A673 (cell line): ENCODE data around the gene AKR7A2.

ENCODE experiments used
- EZH2 ChIP-seq: fragments of 200-600 bp; sonication (generic); IDR thresholded peaks from 2 replicates; pipeline ENCODE4 v1.6.1; 2017; ENCODE audit warnings: borderline replicate concordance, low read depth, mild to moderate bottlenecking, mixed read lengths, antibody characterized with exemption, low read length; ENCODE audit not compliant: poor library complexity, severe bottlenecking
- TF ChIP-seq, protein P1 (sequence below): fragments of 300-800, 200-600 bp; sonication (generic); conservative IDR thresholded peaks from 2 replicates; pipeline ENCODE4 v1.5.1; 2017; ENCODE audit warnings: low read depth, mild to moderate bottlenecking, antibody characterized with exemption, low read length, moderate library complexity, mixed read lengths

DNA sequence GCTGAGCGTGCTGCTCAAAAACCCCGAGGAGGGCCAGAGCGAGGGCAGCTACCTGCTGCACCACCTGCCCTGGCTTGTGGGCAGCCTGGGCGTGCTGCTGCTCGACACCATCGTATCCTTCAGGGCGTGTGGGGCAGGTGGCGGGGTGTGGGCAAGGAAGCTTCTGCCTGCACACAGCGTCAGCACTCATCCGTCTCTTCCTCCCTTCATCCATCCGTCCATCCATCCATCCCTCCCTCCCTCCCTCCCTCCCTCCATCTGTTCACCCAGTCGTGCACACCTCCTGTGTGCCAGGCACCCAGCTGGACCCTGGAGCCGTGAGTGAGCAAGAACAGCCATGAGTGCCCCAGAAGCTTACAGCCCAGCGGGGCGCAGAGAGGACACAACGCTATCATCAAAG, 15.4 kb upstream of the AKR7A2 start:
- TF ChIP-seq, protein P1, sequence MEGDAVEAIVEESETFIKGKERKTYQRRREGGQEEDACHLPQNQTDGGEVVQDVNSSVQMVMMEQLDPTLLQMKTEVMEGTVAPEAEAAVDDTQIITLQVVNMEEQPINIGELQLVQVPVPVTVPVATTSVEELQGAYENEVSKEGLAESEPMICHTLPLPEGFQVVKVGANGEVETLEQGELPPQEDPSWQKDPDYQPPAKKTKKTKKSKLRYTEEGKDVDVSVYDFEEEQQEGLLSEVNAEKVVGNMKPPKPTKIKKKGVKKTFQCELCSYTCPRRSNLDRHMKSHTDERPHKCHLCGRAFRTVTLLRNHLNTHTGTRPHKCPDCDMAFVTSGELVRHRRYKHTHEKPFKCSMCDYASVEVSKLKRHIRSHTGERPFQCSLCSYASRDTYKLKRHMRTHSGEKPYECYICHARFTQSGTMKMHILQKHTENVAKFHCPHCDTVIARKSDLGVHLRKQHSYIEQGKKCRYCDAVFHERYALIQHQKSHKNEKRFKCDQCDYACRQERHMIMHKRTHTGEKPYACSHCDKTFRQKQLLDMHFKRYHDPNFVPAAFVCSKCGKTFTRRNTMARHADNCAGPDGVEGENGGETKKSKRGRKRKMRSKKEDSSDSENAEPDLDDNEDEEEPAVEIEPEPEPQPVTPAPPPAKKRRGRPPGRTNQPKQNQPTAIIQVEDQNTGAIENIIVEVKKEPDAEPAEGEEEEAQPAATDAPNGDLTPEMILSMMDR = no peak
- TF ChIP-seq EZH2 = no peak
